ENCODE measurements around the gene FCER1G. TPM values are rescaled to one million over a fixed set of nuclear protein-coding genes. Genes with fewer than 3 reads are reported as not detected.

The FCER1G gene
- total and polyA plus RNA-seq, 2 experiments from 2014 or later: 4.3 to 4.8 TPM

DNA sequence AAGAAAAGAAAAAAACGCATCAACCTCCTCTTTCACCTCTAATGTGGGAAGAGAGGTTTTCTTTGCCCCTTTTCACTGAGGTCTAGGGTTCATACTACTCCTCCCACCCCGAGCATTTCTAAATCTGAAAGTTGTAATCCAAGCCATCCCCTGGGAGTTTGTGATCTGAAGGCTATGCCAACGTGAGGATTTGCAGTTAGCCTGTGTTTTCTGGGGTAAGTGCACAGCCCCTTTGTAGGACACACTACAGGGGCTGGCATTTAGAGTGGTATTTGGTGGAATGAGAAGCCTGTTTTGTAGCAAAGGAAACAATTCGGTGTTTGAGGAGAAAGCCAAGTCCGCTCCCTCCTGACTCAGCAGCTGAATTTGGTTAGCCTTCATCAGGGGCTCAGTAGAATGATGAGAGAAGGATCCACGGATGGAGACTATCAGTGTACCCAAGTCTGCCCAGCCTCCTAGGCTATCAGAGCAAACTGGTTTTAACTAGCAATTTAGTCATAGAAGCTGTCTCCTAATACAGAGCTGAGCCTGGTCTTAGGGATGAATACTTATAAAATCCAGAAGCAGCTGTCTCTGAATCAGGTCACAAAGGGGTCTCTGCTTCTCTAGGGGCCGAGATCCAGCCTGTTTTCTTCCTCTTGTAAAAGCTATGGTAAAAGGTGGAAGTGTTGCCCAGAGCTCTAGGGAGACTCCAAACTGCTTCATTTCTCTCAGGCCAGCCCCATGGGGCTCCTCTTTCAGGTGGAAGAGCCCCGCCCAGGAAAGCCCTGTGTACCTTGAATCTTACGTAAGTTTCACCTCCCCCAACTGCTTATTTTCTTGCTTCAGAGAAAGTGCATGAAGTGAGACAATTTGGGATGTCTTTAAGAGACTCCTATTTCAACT lies 45.5 kb downstream of the FCER1G start:
- H3K9me3 ChIP-seq (ENCODE audit: low read depth): peaks cover 4% of the 10 kb centered on the region
- no peaks in the 10 kb centered on the region for H4K20me1 ChIP-seq (ENCODE audit: insufficient read depth, poor library complexity, severe bottlenecking)
- TF ChIP-seq EZH2 (IDR thresholded peaks at IDR 0.05; ENCODE audit: borderline replicate concordance) (no peak), EZH2phosphoT487 (IDR thresholded peaks at IDR 0.05; ENCODE audit: low read depth, severe bottlenecking, unreplicated experiment) (no peak)
- TF ChIP-seq, protein P1, sequence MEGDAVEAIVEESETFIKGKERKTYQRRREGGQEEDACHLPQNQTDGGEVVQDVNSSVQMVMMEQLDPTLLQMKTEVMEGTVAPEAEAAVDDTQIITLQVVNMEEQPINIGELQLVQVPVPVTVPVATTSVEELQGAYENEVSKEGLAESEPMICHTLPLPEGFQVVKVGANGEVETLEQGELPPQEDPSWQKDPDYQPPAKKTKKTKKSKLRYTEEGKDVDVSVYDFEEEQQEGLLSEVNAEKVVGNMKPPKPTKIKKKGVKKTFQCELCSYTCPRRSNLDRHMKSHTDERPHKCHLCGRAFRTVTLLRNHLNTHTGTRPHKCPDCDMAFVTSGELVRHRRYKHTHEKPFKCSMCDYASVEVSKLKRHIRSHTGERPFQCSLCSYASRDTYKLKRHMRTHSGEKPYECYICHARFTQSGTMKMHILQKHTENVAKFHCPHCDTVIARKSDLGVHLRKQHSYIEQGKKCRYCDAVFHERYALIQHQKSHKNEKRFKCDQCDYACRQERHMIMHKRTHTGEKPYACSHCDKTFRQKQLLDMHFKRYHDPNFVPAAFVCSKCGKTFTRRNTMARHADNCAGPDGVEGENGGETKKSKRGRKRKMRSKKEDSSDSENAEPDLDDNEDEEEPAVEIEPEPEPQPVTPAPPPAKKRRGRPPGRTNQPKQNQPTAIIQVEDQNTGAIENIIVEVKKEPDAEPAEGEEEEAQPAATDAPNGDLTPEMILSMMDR (IDR thresholded peaks at IDR 0.05; ENCODE audit: poor library complexity): no peak
- no peak overlapping the region for H2AFZ ChIP-seq
- no peaks in the 10 kb centered on the region for H3K9me2 ChIP-seq (replicated peaks; ENCODE audit: insufficient read depth)
- peak; percentile 40 for DNase-seq (ENCODE audit: low spot score)
- no peaks in the 10 kb centered on the region for H3K79me2 ChIP-seq
- 59% methylated on average over 9 of the region's 9 CpGs for whole genome bisulfite sequencing (ENCODE audit: low lambda C conversion rate, missing lambda C conversion rate)
- H3K4me1 ChIP-seq (ENCODE audit: insufficient read depth): peaks cover 6% of the 10 kb centered on the region
- H3K36me3 ChIP-seq (replicated peaks; ENCODE audit: insufficient read depth, low read depth): no peaks in the 10 kb centered on the region
- no peak overlapping the region for H3K27ac ChIP-seq
- peak overlapping the region; percentile 58 for H3K4me2 ChIP-seq
- no peak overlapping the region for H3K4me3 ChIP-seq
- H3K27me3 ChIP-seq: peaks cover 26% of the 10 kb centered on the region

GRCh38 chr1:161261261-161262235 lies 46.5 kb downstream of the FCER1G start:
- no peak overlapping the region for H2AFZ ChIP-seq
- no peaks in the 10 kb centered on the region for H4K20me1 ChIP-seq (ENCODE audit: insufficient read depth, poor library complexity, severe bottlenecking)
- H3K27me3 ChIP-seq: peaks cover 26% of the 10 kb centered on the region
- H3K9me2 ChIP-seq (replicated peaks; ENCODE audit: insufficient read depth): no peaks in the 10 kb centered on the region
- peaks cover 6% of the 10 kb centered on the region for H3K4me1 ChIP-seq (ENCODE audit: insufficient read depth)
- no peak for DNase-seq (ENCODE audit: low spot score)
- H3K27ac ChIP-seq: no peak overlapping the region
- peaks cover 4% of the 10 kb centered on the region for H3K9me3 ChIP-seq (ENCODE audit: low read depth)
- H3K4me3 ChIP-seq: no peak overlapping the region
- no peak for TF ChIP-seq EZH2 (IDR thresholded peaks at IDR 0.05; ENCODE audit: borderline replicate concordance)
- no peak for TF ChIP-seq EZH2phosphoT487 (IDR thresholded peaks at IDR 0.05; ENCODE audit: low read depth, severe bottlenecking, unreplicated experiment)
- TF ChIP-seq, protein P1 (IDR thresholded peaks at IDR 0.05; ENCODE audit: poor library complexity): no peak
- 77% methylated on average over 12 of the region's 12 CpGs for WGBS (ENCODE audit: low lambda C conversion rate, missing lambda C conversion rate)
- no peaks in the 10 kb centered on the region for H3K79me2 ChIP-seq
- no peaks in the 10 kb centered on the region for H3K36me3 ChIP-seq (replicated peaks; ENCODE audit: insufficient read depth, low read depth)
- H3K4me2 ChIP-seq: peak overlapping the region; percentile 58

DNA sequence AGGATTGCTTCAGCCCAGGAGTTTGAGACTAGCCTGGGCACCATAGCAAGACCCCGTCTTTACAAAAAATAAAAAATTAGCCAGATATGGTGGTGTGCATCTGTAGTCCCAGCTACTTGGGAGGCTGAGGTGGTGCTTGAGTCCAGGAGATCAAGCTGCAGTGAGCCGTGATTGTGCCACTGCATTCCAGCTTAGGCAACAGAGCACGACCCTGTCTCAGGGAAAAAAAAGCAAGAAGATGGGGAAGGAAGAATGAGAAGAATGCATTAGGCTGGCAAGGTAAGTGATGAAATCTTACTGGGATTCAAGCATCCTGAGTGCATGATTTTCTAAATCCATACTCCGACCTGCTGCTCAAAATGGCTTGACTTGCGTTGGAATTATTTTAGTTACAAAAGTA lies 50.2 kb downstream of the FCER1G start:
- Histone ChIP-seq H4K20me1 (ENCODE audit: insufficient read depth, poor library complexity, severe bottlenecking) (no peaks in the 10 kb centered on the region), H3K79me2 (no peaks in the 10 kb centered on the region), H3K36me3 (replicated peaks; ENCODE audit: insufficient read depth, low read depth) (no peaks in the 10 kb centered on the region), H3K27ac (no peak overlapping the region), H2AFZ (no peak overlapping the region), H3K9me2 (replicated peaks; ENCODE audit: insufficient read depth) (no peaks in the 10 kb centered on the region), H3K4me2 (no peak overlapping the region), H3K4me3 (no peak overlapping the region), H3K9me3 (ENCODE audit: low read depth) (no peaks in the 10 kb centered on the region), H3K4me1 (ENCODE audit: insufficient read depth) (peaks cover 6% of the 10 kb centered on the region), H3K27me3 (peaks cover 4% of the 10 kb centered on the region)
- WGBS (ENCODE audit: low lambda C conversion rate, missing lambda C conversion rate): 70% methylated on average over 5 of the region's 5 CpGs
- DNase-seq (ENCODE audit: low spot score): no peak
- no peak for TF ChIP-seq EZH2 (IDR thresholded peaks at IDR 0.05; ENCODE audit: borderline replicate concordance)
- no peak for TF ChIP-seq EZH2phosphoT487 (IDR thresholded peaks at IDR 0.05; ENCODE audit: low read depth, severe bottlenecking, unreplicated experiment)
- TF ChIP-seq, protein P1 (IDR thresholded peaks at IDR 0.05; ENCODE audit: poor library complexity): no peak

Data from hepatocyte (in vitro differentiated cells).